Progenitor cell of endocrine pancreas (in vitro differentiated cells): ENCODE data around the gene NTN1. TPM values are rescaled to one million over a fixed set of nuclear protein-coding genes. Genes with fewer than 3 reads are reported as not detected.

ENCODE experiments used
- DNase-seq: peaks from one replicate; pipeline ENCODE4 v3.0.0; 2021; ENCODE audit warnings: low spot score; ENCODE audit not compliant: unreplicated experiment
- H3K27ac Mint-ChIP-seq: 2 replicates; pipeline ENCODE4 v1.8.0; 2021; ENCODE audit warnings: mild to moderate bottlenecking, moderate library complexity, mixed read lengths
- H3K27me3 Mint-ChIP-seq: 2 replicates; pipeline ENCODE4 v1.8.0; 2021; ENCODE audit warnings: mixed read lengths
- H3K36me3 Mint-ChIP-seq: 2 replicates; pipeline ENCODE4 v1.8.0; 2022; ENCODE audit warnings: mixed read lengths; ENCODE audit not compliant: insufficient read depth
- H3K4me1 Mint-ChIP-seq: 2 replicates; pipeline ENCODE4 v1.8.0; 2021; ENCODE audit warnings: low read depth, mixed read lengths
- H3K4me3 Mint-ChIP-seq: 2 replicates; pipeline ENCODE4 v1.8.0; 2021; ENCODE audit warnings: low read depth, mild to moderate bottlenecking, moderate library complexity, mixed read lengths
- H3K9me3 Mint-ChIP-seq: 2 replicates; pipeline ENCODE4 v1.8.0; 2021; ENCODE audit warnings: low read depth, mixed read lengths
- total RNA-seq: library from RNA; stranded (reverse); gene quantifications from 2 replicates; pipeline ENCODE4 v1.2.1, GENCODE V29; 2021
- TF ChIP-seq, protein P1 (sequence below): fragments of 200-600 bp; sonication (generic); IDR thresholded peaks from one replicate; pipeline ENCODE4 v1.5.0; 2021; ENCODE audit warnings: antibody characterized with exemption, mild to moderate bottlenecking; ENCODE audit not compliant: unreplicated experiment

NTN1 gene
- total RNA-seq, 1 donor from 2014 or later, result 4.4 TPM

GRCh38 chr17:9064311-9064834 lies 43.1 kb downstream of the NTN1 start:
- Mint-ChIP-seq H3K27ac (no peak overlapping the region), H3K9me3 (no peaks in the 10 kb centered on the region), H3K4me3 (no peak overlapping the region), H3K27me3 (peaks cover 22% of the 10 kb centered on the region), H3K36me3 (no peaks in the 10 kb centered on the region), H3K4me1 (no peaks in the 10 kb centered on the region)
- TF ChIP-seq, protein P1, sequence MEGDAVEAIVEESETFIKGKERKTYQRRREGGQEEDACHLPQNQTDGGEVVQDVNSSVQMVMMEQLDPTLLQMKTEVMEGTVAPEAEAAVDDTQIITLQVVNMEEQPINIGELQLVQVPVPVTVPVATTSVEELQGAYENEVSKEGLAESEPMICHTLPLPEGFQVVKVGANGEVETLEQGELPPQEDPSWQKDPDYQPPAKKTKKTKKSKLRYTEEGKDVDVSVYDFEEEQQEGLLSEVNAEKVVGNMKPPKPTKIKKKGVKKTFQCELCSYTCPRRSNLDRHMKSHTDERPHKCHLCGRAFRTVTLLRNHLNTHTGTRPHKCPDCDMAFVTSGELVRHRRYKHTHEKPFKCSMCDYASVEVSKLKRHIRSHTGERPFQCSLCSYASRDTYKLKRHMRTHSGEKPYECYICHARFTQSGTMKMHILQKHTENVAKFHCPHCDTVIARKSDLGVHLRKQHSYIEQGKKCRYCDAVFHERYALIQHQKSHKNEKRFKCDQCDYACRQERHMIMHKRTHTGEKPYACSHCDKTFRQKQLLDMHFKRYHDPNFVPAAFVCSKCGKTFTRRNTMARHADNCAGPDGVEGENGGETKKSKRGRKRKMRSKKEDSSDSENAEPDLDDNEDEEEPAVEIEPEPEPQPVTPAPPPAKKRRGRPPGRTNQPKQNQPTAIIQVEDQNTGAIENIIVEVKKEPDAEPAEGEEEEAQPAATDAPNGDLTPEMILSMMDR, result no peak
- no peak for DNase-seq

GRCh38 chr17:9071016-9071415 lies 49.7 kb downstream of the NTN1 start:
- Mint-ChIP-seq H3K9me3 (no peaks in the 10 kb centered on the region), H3K36me3 (no peaks in the 10 kb centered on the region), H3K27me3 (peaks cover 30% of the 10 kb centered on the region), H3K27ac (no peak overlapping the region), H3K4me1 (no peaks in the 10 kb centered on the region), H3K4me3 (no peak overlapping the region)
- TF ChIP-seq, protein P1, result no peak
- DNase-seq, result no peak

GRCh38 chr17:9071811-9072498 lies 50.6 kb downstream of the NTN1 start:
- DNase-seq, result no peak
- Mint-ChIP-seq H3K4me1 (no peaks in the 10 kb centered on the region), H3K36me3 (no peaks in the 10 kb centered on the region), H3K27ac (no peak overlapping the region), H3K27me3 (peaks cover 35% of the 10 kb centered on the region), H3K4me3 (no peak overlapping the region), H3K9me3 (no peaks in the 10 kb centered on the region)
- TF ChIP-seq, protein P1, result no peak

GRCh38 chr17:9072696-9073339 lies 51.5 kb downstream of the NTN1 start:
- no peak overlapping the region for H3K27ac Mint-ChIP-seq
- H3K4me3 Mint-ChIP-seq, result no peak overlapping the region
- H3K36me3 Mint-ChIP-seq, result no peaks in the 10 kb centered on the region
- H3K9me3 Mint-ChIP-seq, result no peaks in the 10 kb centered on the region
- peaks cover 41% of the 10 kb centered on the region for H3K27me3 Mint-ChIP-seq
- TF ChIP-seq, protein P1, result no peak
- no peaks in the 10 kb centered on the region for H3K4me1 Mint-ChIP-seq
- no peak for DNase-seq

DNA sequence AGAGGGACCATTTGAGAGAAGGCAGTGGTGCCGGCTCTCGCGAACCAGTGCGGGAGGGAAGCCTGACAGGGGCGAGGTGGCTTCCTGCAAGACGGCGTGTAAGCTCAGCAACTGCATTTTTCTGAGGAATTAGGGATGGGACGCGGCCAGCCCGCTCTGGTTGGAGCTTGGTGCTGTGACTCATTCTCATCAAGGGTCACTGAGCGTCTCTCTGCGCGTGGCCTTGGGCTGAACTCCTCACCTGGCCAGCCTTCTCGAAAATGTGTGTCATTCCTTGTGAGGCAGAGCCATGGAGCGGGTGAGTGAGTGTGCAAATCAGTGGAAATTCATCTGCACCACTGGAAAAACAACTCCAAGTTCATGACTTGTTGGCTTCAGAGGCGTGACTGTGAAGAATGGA lies 52.8 kb downstream of the NTN1 start:
- TF ChIP-seq, protein P1, result no peak
- no peak for DNase-seq
- no peaks in the 10 kb centered on the region for H3K36me3 Mint-ChIP-seq
- H3K27me3 Mint-ChIP-seq, result peaks cover 50% of the 10 kb centered on the region
- no peak overlapping the region for H3K4me3 Mint-ChIP-seq
- H3K9me3 Mint-ChIP-seq, result no peaks in the 10 kb centered on the region
- no peak overlapping the region for H3K27ac Mint-ChIP-seq
- no peaks in the 10 kb centered on the region for H3K4me1 Mint-ChIP-seq
